SK-N-SH (cell line): ENCODE data around the gene LMX1A. TPM values are rescaled to one million over a fixed set of nuclear protein-coding genes. Genes with fewer than 3 reads are reported as not detected.

Source experiments
- CTCF ChIA-PET: fragments of 300-600, 350-600 bp; formaldehyde crosslinking; extraction: SDS; loops from one replicate; lab custom pipeline; 2021; lab: Yijun Ruan, JAX
- POLR2A ChIA-PET: fragments of 350-600 bp; sonication (Branson Sonifier 250); formaldehyde crosslinking; extraction: SDS; loops from one replicate; lab custom pipeline; 2020; ENCODE audit warnings: antibody characterized with exemption, inconsistent platforms; lab: Yijun Ruan, JAX
- DNase-seq: peaks from one replicate; pipeline ENCODE4 v3.0.0; 2012
- H2AFZ ChIP-seq: fragments of 200-600 bp; sonication (generic); 2 replicates; pipeline ENCODE4 v1.8.1; 2016; ENCODE audit warnings: antibody characterized with exemption, mild to moderate bottlenecking, low read depth
- H3F3A ChIP-seq: fragments of 200-600 bp; sonication (generic); replicated peaks from 2 replicates; pipeline ENCODE3; 2016; ENCODE audit warnings: antibody characterized with exemption, mild to moderate bottlenecking; ENCODE audit not compliant: insufficient read depth
- H3K27ac ChIP-seq, 2 experiments: fragments of 200-500 bp in 1 of 2; fragments of 200-600 bp in 1 of 2; sonication (Bioruptor generic) in 1 of 2; sonication (generic), shearing (Covaris generic) in 1 of 2; 2 replicates each; pipeline versions ENCODE4 v1.5.1 to v1.6.1; 2014 to 2016; ENCODE audit warnings: low read depth in 2 of 2, inconsistent platforms in 1 of 2, low read length in 1 of 2, mild to moderate bottlenecking in 1 of 2, mixed read lengths in 1 of 2
- H3K27me3 ChIP-seq: fragments of 200-600 bp; sonication (generic), shearing (Covaris generic); 2 replicates; pipeline ENCODE4 v1.6.1; 2016; ENCODE audit warnings: mixed run types; ENCODE audit not compliant: insufficient read depth
- H3K36me3 ChIP-seq, 2 experiments: fragments of 200-500 bp in 1 of 2; fragments of 200-600 bp in 1 of 2; sonication (Bioruptor generic) in 1 of 2; sonication (generic) in 1 of 2; replicated peaks in 1 of 2; 2 replicates each; pipeline versions ENCODE3 to v1.5.1; 2014 to 2016; ENCODE audit warnings: low read length in 1 of 2, mild to moderate bottlenecking in 1 of 2; ENCODE audit not compliant: insufficient read depth in 2 of 2, control insufficient read depth in 1 of 2
- H3K4me1 ChIP-seq, 2 experiments: fragments of 200-500 bp in 1 of 2; fragments of 200-600 bp in 1 of 2; sonication (Bioruptor generic) in 1 of 2; sonication (generic), shearing (Covaris generic) in 1 of 2; 2 replicates each; pipeline versions ENCODE4 v1.5.1 to v1.6.1; 2014 to 2016; ENCODE audit warnings: low read depth in 1 of 2, low read length in 1 of 2, mixed run types in 1 of 2; ENCODE audit not compliant: insufficient read depth in 2 of 2, control insufficient read depth in 1 of 2
- H3K4me2 ChIP-seq: fragments of 200-600 bp; sonication (generic), shearing (Covaris generic); 2 replicates; pipeline ENCODE4 v1.6.1; 2017; ENCODE audit warnings: mixed run types
- H3K4me3 ChIP-seq, 2 experiments: fragments of 200-500 bp in 1 of 2; fragments of 200-600 bp in 1 of 2; sonication (Bioruptor generic) in 1 of 2; sonication (generic), shearing (Covaris generic) in 1 of 2; 2 replicates each; pipeline versions ENCODE4 v1.5.1 to v1.8.1; 2014 to 2016; ENCODE audit warnings: low read depth in 2 of 2, inconsistent platforms in 1 of 2, low read length in 1 of 2, mild to moderate bottlenecking in 1 of 2, mixed read lengths in 1 of 2, moderate library complexity in 1 of 2
- H3K79me2 ChIP-seq: fragments of 200-600 bp; sonication (generic); 2 replicates; pipeline ENCODE4 v1.8.1; 2017; ENCODE audit warnings: mild to moderate bottlenecking; ENCODE audit not compliant: insufficient read depth
- H3K9ac ChIP-seq: fragments of 200-600 bp; sonication (generic); 2 replicates; pipeline ENCODE4 v1.6.1; 2017; ENCODE audit warnings: mixed run types
- H3K9me2 ChIP-seq: fragments of 200-600 bp; sonication (generic); 2 replicates; pipeline ENCODE4 v1.6.1; 2017; ENCODE audit warnings: mixed run types
- H3K9me3 ChIP-seq: fragments of 200-600 bp; sonication (generic); 2 replicates; pipeline ENCODE4 v1.6.1; 2017; ENCODE audit warnings: mixed run types, mild to moderate bottlenecking, moderate library complexity
- H4K20me1 ChIP-seq: fragments of 200-600 bp; sonication (generic); 2 replicates; pipeline ENCODE4 v1.6.1; 2017; ENCODE audit warnings: mild to moderate bottlenecking, mixed run types; ENCODE audit not compliant: insufficient read depth
- CTCF ChIP-seq: fragments of 200-600 bp; sonication (generic); IDR thresholded peaks from 2 replicates; pipeline ENCODE4 v1.6.1; 2017; ENCODE audit warnings: antibody characterized with exemption, mild to moderate bottlenecking, moderate library complexity
- EP300 ChIP-seq, 2 experiments: IDR thresholded peaks; 2 replicates each; pipeline versions ENCODE4 v1.4.0 to v1.6.1; 2012; ENCODE audit warnings: borderline replicate concordance in 1 of 2, low read depth in 1 of 2, low read length in 1 of 2
- EZH2phosphoT487 ChIP-seq: fragments of 200-600 bp; sonication (generic); IDR thresholded peaks from 2 replicates; pipeline ENCODE4 v1.6.1; 2017; ENCODE audit warnings: low read depth, mixed run types, mild to moderate bottlenecking, antibody characterized with exemption, moderate library complexity, borderline replicate concordance
- FOXJ3 ChIP-seq: sonication (generic); formaldehyde crosslinking; IDR thresholded peaks from 2 replicates; pipeline ENCODE4 v1.5.1; 2020; ENCODE audit warnings: mild to moderate bottlenecking, missing genetic modification reagents
- FOXM1 ChIP-seq: IDR thresholded peaks from 2 replicates; pipeline ENCODE4 v1.4.0; 2012; ENCODE audit warnings: low read depth, mild to moderate bottlenecking
- GATA2 ChIP-seq: sonication (generic); formaldehyde crosslinking; IDR thresholded peaks from 2 replicates; pipeline ENCODE4 v1.5.0; 2020; ENCODE audit warnings: mild to moderate bottlenecking, missing genetic modification reagents
- JUND ChIP-seq: IDR thresholded peaks from 2 replicates; pipeline ENCODE4 v1.4.0; 2012
- MEF2A ChIP-seq: IDR thresholded peaks from 2 replicates; pipeline ENCODE4 v1.4.0; 2012; ENCODE audit warnings: low read depth, borderline replicate concordance
- MXI1 ChIP-seq: IDR thresholded peaks from 2 replicates; pipeline ENCODE4 v1.6.1; 2012; ENCODE audit warnings: mild to moderate bottlenecking, low read depth, low read length, improper control_type of control experiment
- NFIC ChIP-seq: IDR thresholded peaks from 2 replicates; pipeline ENCODE4 v1.4.0; 2012; ENCODE audit warnings: borderline replicate concordance
- NRF1 ChIP-seq: IDR thresholded peaks from 2 replicates; pipeline ENCODE4 v1.6.1; 2012; ENCODE audit warnings: low read depth, mild to moderate bottlenecking, low read length
- RAD21 ChIP-seq: IDR thresholded peaks from 2 replicates; pipeline ENCODE4 v1.6.1; 2012; ENCODE audit warnings: mild to moderate bottlenecking, low read length
- REST ChIP-seq: IDR thresholded peaks from 2 replicates; pipeline ENCODE4 v1.6.1; 2012; ENCODE audit warnings: mild to moderate bottlenecking, low read depth, low read length, moderate library complexity
- RFX5 ChIP-seq: IDR thresholded peaks from 2 replicates; pipeline ENCODE4 v1.6.1; 2012; ENCODE audit warnings: mild to moderate bottlenecking, improper control_type of control experiment, low read length
- SIN3A ChIP-seq: IDR thresholded peaks from 2 replicates; pipeline ENCODE4 v1.6.1; 2012; ENCODE audit warnings: low read depth, mild to moderate bottlenecking, low read length, moderate library complexity, borderline replicate concordance
- SMC3 ChIP-seq: IDR thresholded peaks from 2 replicates; pipeline ENCODE4 v1.6.1; 2012; ENCODE audit warnings: low read depth, low read length, improper control_type of control experiment
- TEAD4 ChIP-seq: IDR thresholded peaks from 2 replicates; pipeline ENCODE4 v1.4.0; 2012; ENCODE audit warnings: mild to moderate bottlenecking, borderline replicate concordance; ENCODE audit not compliant: insufficient read depth
- USF1 ChIP-seq: IDR thresholded peaks from 2 replicates; pipeline ENCODE4 v1.4.0; 2012; ENCODE audit warnings: low read depth, borderline replicate concordance
- YY1 ChIP-seq: IDR thresholded peaks from 2 replicates; pipeline ENCODE4 v1.4.0; 2012; ENCODE audit warnings: low read depth, mild to moderate bottlenecking
- WGBS: methylation state at CpG from one replicate; pipeline ENCODE4 v1.1.6; 2017; ENCODE audit warnings: low lambda C conversion rate; 5-methylcytosine and 5-hydroxymethylcytosine counted together
- polyA plus RNA-seq, 3 experiments: library from polyadenylated mRNA; depleted of rRNA; stranded (reverse); fragments of >200 nt; gene quantifications; 2 replicates each; pipeline ENCODE4 v1.2.3, GENCODE V29; 2012
- TF ChIP-seq, protein P1 (sequence below): IDR thresholded peaks from 2 replicates; pipeline ENCODE4; 2012
- TF ChIP-seq, protein P2 (sequence below): fragments of 150-350 bp; IDR thresholded peaks from 2 replicates; pipeline ENCODE4 v1.6.1; 2016; ENCODE audit warnings: mild to moderate bottlenecking, low read depth, low read length

LMX1A gene
- polyA plus RNA-seq, 1 of the 3 experiments (the other 2 are of a cell fraction), result not detected

DNA sequence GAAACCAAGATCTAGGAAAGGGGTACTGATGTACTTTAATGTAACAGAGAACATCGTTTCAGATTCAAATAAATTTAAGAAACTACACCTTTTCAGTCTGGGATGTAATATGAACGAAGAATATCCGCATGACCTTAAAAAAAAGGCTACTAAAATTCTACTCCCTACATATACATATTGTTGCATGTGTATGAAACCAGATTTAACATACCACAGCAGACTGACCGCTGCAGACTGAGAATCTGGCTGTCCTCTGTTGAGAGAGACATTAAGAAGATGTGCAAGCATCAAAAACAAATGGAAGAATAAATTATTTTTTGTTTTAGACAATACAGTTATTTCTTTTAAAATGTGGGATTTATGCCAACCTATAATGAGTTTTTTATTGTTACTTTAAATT is 166.6 kb downstream of the LMX1A start:
- no peaks in the 10 kb centered on the region for H3K4me1 ChIP-seq
- no peaks in the 10 kb centered on the region for H3F3A ChIP-seq
- H2AFZ ChIP-seq, result no peak overlapping the region
- ChIA-PET CTCF (no interaction called here), POLR2A (no interaction called here)
- no peak for DNase-seq
- H3K4me2 ChIP-seq, result no peak overlapping the region
- H3K36me3 ChIP-seq, result no peaks in the 10 kb centered on the region
- no peaks in the 10 kb centered on the region for H3K9me3 ChIP-seq
- H3K9me2 ChIP-seq, result no peaks in the 10 kb centered on the region
- no peaks in the 10 kb centered on the region for H3K27me3 ChIP-seq
- H4K20me1 ChIP-seq, result no peaks in the 10 kb centered on the region
- no peak overlapping the region for H3K4me3 ChIP-seq
- TF ChIP-seq RAD21 (no peak), MXI1 (no peak), SIN3A (no peak), SMC3 (no peak), NRF1 (no peak), EP300 (IDR thresholded peaks at IDR 0.05; ENCODE audit: borderline replicate concordance in 1 of 2, low read depth in 1 of 2, low read length in 1 of 2) (no peak), FOXM1 (no peak), CTCF (no peak)
- no peaks in the 10 kb centered on the region for H3K79me2 ChIP-seq
- no peak overlapping the region for H3K27ac ChIP-seq
- 9% methylated on average over 4 of the region's 4 CpGs for WGBS
- no peak overlapping the region for H3K9ac ChIP-seq

DNA sequence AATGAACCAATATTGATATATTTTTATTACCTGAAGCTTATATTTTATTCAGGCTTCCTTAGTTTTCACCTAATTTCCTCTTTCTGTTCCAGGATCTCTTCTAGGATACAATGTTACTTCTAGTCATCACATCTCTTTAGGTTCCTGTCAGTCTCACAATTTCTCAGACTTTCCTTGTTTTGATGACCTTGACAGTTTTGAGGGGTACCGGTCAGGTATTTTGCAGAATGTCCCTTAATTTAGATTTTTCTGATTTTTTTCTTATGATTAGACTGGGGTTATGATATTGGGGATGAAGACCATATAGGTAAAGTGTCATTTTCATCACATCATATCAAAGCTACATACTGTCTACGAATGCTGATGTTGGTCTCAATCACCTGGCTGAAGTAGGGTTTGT is 167.5 kb downstream of the LMX1A start:
- WGBS, result 7% methylated on average over 2 of the region's 2 CpGs
- DNase-seq, result no peak
- H4K20me1 ChIP-seq, result no peaks in the 10 kb centered on the region
- H3K4me1 ChIP-seq, result no peaks in the 10 kb centered on the region
- no peak overlapping the region for H2AFZ ChIP-seq
- H3K4me2 ChIP-seq, result no peak overlapping the region
- H3K27me3 ChIP-seq, result no peaks in the 10 kb centered on the region
- CTCF ChIA-PET, result no interaction called here
- POLR2A ChIA-PET, result no interaction called here
- H3K27ac ChIP-seq, result no peak overlapping the region
- H3K4me3 ChIP-seq, result no peak overlapping the region
- H3K79me2 ChIP-seq, result no peaks in the 10 kb centered on the region
- no peak overlapping the region for H3K9ac ChIP-seq
- H3K36me3 ChIP-seq, result no peaks in the 10 kb centered on the region
- H3K9me3 ChIP-seq, result no peaks in the 10 kb centered on the region
- no peaks in the 10 kb centered on the region for H3F3A ChIP-seq
- no peaks in the 10 kb centered on the region for H3K9me2 ChIP-seq
- TF ChIP-seq GATA2 (CRISPR knock-in tag) (no peak), FOXM1 (no peak), SMC3 (no peak), MEF2A (no peak), EP300 (IDR thresholded peaks at IDR 0.05; ENCODE audit: borderline replicate concordance in 1 of 2, low read depth in 1 of 2, low read length in 1 of 2) (no peak), RFX5 (no peak), FOXJ3 (CRISPR knock-in tag) (no peak), NFIC (no peak), REST (no peak), JUND (no peak), USF1 (no peak), YY1 (no peak), EZH2phosphoT487 (no peak), TEAD4 (no peak)
- TF ChIP-seq, protein P1, sequence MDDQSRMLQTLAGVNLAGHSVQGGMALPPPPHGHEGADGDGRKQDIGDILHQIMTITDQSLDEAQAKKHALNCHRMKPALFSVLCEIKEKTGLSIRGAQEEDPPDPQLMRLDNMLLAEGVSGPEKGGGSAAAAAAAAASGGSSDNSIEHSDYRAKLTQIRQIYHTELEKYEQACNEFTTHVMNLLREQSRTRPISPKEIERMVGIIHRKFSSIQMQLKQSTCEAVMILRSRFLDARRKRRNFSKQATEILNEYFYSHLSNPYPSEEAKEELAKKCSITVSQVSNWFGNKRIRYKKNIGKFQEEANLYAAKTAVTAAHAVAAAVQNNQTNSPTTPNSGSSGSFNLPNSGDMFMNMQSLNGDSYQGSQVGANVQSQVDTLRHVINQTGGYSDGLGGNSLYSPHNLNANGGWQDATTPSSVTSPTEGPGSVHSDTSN, result no peak
- TF ChIP-seq, protein P2, sequence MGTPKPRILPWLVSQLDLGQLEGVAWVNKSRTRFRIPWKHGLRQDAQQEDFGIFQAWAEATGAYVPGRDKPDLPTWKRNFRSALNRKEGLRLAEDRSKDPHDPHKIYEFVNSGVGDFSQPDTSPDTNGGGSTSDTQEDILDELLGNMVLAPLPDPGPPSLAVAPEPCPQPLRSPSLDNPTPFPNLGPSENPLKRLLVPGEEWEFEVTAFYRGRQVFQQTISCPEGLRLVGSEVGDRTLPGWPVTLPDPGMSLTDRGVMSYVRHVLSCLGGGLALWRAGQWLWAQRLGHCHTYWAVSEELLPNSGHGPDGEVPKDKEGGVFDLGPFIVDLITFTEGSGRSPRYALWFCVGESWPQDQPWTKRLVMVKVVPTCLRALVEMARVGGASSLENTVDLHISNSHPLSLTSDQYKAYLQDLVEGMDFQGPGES, result no peak
